GM12874 (cell line): ENCODE measurements around the gene CLNK.

Source experiments
- CTCF ChIP-seq: IDR thresholded peaks from 2 replicates; pipeline ENCODE4 v1.5.1; 2011; ENCODE audit warnings: low read depth, mild to moderate bottlenecking, control low read depth, low read length, moderate library complexity; ENCODE audit not compliant: insufficient read depth

The CLNK gene

GRCh38 chr4:10684631-10685030 lies at the start of gene CLNK:
CLNK (minus strand) TSS chr4:10684768; CDS start chr4:10667869, 16,899 bp downstream.
- no peak for TF ChIP-seq CTCF

GRCh38 chr4:10733481-10734062 lies 49.0 kb upstream of the CLNK start:
- TF ChIP-seq CTCF, result no peak

- TF ChIP-seq CTCF, result no peak
Observed at GRCh38 chr4:10732914-10733415, 48.4 kb upstream of the CLNK start.

- TF ChIP-seq CTCF, result no peak
Observed at GRCh38 chr4:10732235-10732913, 47.8 kb upstream of the CLNK start.

GRCh38 chr4:10731690-10732089 lies 47.1 kb upstream of the CLNK start:
- TF ChIP-seq CTCF, result no peak

GRCh38 chr4:10731162-10731561 lies 46.6 kb upstream of the CLNK start:
- no peak for TF ChIP-seq CTCF

- TF ChIP-seq CTCF, result no peak
Observed at GRCh38 chr4:10730590-10730989, 46.0 kb upstream of the CLNK start.
